Nephron (organoid): ENCODE results near the gene RAB27A.
"Not testable (repeated sequence)": the region's sequence is repeated elsewhere in the genome, so short reads cannot be mapped to it uniquely, and the experiment has no call there.

Experiments
- H3K27ac Mint-ChIP-seq, 3 experiments: 2 replicates each; pipeline ENCODE4 v1.8.0; 2020; ENCODE audit warnings: mixed read lengths in 3 of 3, mild to moderate bottlenecking in 2 of 3, moderate library complexity in 1 of 3
- H3K27me3 Mint-ChIP-seq: 2 replicates; pipeline ENCODE4 v1.8.0; 2021; ENCODE audit warnings: low read depth, mild to moderate bottlenecking, moderate library complexity, mixed read lengths
- H3K36me3 Mint-ChIP-seq: 2 replicates; pipeline ENCODE4 v1.8.0; 2020; ENCODE audit warnings: low read depth, mixed read lengths
- H3K4me1 Mint-ChIP-seq: 2 replicates; pipeline ENCODE4 v1.8.0; 2020; ENCODE audit warnings: mixed read lengths
- H3K4me3 Mint-ChIP-seq, 3 experiments: 2 replicates each; pipeline ENCODE4 v1.8.0; 2020; ENCODE audit warnings: mild to moderate bottlenecking in 3 of 3, mixed read lengths in 3 of 3, moderate library complexity in 2 of 3
- H3K9me3 Mint-ChIP-seq: 2 replicates; pipeline ENCODE4 v1.8.0; 2020; ENCODE audit warnings: mixed read lengths
- TF ChIP-seq, protein P1 (sequence below), 3 experiments: fragments of 200-600 bp; sonication (generic); IDR thresholded peaks; one replicate each; pipeline ENCODE4 v1.5.0; 2021; ENCODE audit warnings: antibody characterized with exemption in 3 of 3; ENCODE audit not compliant: unreplicated experiment in 3 of 3

The RAB27A gene

DNA sequence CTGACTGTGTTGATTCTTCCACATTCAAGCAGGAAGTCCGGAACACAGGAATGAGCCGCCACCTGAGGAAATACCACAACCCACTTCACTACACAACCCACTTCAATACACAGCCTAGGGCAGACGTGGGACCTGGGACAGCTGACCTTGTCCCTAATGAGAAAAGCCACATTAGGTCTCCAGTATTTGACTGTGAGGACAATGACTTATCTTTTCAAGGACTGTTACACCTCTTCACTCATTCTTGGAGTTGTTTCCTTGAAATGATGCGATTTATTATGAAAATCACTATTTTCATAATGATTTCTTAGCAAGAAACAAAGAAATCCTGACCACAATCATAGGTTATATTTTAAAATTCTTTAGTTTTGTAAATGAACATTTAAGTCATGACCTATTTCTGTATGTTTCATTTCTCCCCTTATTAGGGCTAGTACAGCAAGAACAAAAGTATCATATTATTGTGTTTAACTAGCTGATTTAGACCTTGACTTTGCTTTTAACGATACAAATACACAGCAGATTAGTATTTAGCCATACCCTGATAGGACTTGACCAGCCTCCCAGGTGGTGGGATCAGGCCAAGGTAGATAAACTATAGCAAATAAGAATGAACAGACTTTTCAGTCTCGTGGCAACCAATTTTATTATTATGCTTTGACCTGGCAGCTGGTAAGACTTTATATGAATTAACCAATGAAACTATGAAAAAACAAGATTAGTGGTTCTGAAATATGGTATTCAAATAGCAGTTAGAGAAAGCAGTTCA lies 6.0 kb downstream of the RAB27A start:
- Mint-ChIP-seq H3K27ac (no peak overlapping the region), H3K9me3 (no peaks in the 10 kb centered on the region), H3K27me3 (no peaks in the 10 kb centered on the region), H3K4me3 (no peak overlapping the region), H3K36me3 (peaks cover 4% of the 10 kb centered on the region), H3K4me1 (no peaks in the 10 kb centered on the region)
- TF ChIP-seq, protein P1, sequence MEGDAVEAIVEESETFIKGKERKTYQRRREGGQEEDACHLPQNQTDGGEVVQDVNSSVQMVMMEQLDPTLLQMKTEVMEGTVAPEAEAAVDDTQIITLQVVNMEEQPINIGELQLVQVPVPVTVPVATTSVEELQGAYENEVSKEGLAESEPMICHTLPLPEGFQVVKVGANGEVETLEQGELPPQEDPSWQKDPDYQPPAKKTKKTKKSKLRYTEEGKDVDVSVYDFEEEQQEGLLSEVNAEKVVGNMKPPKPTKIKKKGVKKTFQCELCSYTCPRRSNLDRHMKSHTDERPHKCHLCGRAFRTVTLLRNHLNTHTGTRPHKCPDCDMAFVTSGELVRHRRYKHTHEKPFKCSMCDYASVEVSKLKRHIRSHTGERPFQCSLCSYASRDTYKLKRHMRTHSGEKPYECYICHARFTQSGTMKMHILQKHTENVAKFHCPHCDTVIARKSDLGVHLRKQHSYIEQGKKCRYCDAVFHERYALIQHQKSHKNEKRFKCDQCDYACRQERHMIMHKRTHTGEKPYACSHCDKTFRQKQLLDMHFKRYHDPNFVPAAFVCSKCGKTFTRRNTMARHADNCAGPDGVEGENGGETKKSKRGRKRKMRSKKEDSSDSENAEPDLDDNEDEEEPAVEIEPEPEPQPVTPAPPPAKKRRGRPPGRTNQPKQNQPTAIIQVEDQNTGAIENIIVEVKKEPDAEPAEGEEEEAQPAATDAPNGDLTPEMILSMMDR (IDR thresholded peaks at IDR 0.05; ENCODE audit: unreplicated experiment in 3 of 3): no peak

DNA sequence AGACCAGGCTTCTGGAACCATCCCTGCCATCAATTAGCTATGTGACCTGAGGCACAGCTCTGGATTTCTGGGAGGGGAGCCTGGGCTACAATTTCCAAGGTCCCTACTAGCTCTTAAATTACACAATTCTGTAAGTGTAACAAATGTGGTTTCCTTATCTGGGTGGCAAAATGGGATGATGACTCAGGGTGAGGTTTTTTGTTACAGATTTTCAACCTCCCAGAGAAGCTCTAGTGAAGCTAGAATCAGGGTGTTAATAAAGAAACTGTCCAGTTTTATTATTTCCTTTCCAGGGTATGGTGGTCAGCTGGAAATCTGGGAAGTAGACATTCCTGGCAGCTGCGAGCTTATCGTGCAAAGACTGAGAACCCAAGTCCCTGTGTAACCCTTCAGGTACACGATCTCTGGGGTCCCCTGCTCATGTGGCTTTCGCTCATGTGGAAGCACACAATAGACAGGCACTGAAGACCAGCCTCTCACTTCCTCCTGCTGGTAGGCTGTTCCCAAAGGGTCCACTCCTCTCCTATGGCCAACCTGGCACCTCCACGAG lies 7.3 kb downstream of the RAB27A start:
- Mint-ChIP-seq H3K27me3 (no peaks in the 10 kb centered on the region), H3K9me3 (no peaks in the 10 kb centered on the region), H3K4me1 (no peaks in the 10 kb centered on the region), H3K36me3 (peaks cover 4% of the 10 kb centered on the region), H3K27ac (no peak overlapping the region), H3K4me3 (no peak overlapping the region)
- TF ChIP-seq, protein P1 (IDR thresholded peaks at IDR 0.05; ENCODE audit: unreplicated experiment in 3 of 3): no peak

DNA sequence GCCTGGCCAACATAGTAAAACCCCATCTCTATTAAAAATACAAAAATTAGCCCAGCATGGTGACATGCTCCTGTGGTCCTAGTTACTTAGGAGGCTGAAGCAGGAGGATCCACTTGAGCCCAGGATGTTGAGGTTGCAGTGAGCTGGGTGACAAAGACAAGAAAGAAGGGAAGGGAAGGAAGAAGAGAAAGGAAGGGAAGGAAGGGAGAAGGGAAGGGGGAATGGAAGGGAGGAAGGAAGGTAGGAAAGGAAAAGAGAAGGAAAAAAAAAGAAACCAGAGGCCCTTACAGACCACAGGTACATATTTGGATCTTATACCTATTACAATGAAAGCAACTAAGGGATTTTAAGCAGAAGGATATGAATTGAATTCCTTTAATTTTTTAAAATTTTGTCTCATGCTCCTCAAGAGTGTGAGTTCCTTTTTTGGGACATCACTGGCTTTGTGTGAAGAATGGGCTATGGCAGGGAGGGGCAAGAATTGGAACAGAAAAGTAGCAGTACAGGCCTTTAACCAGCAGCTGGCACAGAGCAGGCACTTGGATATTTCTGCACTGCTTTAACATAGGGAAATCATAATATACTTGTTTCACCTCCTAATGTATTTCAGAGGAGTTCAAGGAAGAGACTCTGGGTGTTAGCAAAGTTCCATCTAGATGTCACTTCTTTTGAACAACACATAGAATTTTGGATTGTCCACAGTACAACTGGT lies 7.9 kb downstream of the RAB27A start:
- H3K9me3 Mint-ChIP-seq: no peaks in the 10 kb centered on the region
- H3K27ac Mint-ChIP-seq: no peak overlapping the region
- TF ChIP-seq, protein P1 (IDR thresholded peaks at IDR 0.05; ENCODE audit: unreplicated experiment in 3 of 3): no peak
- no peaks in the 10 kb centered on the region for H3K27me3 Mint-ChIP-seq
- no peak overlapping the region for H3K4me3 Mint-ChIP-seq
- peaks cover 4% of the 10 kb centered on the region for H3K36me3 Mint-ChIP-seq
- H3K4me1 Mint-ChIP-seq: no peaks in the 10 kb centered on the region

DNA sequence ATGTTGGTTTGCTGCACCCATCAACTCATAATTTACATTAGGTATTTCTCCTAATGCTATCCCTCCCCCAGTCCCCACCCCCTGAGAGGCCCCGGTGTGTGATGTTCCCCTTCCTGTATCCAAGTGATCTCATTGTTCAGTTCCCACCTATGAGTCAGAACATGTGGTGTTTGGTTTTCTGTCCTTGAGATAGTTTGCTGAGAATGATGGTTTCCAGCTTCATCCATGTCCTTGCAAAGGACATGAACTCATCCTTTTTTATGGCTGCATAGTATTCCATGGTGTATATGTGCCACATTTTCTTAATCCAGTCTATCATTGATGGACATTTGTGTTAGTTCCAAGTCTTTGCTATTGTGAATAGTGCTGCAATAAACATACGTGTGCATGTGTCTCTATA lies 9.0 kb downstream of the RAB27A start:
- not testable (repeated sequence) for H3K9me3 Mint-ChIP-seq, H3K27me3 Mint-ChIP-seq, H3K4me1 Mint-ChIP-seq, H3K27ac Mint-ChIP-seq, H3K4me3 Mint-ChIP-seq, H3K36me3 Mint-ChIP-seq

DNA sequence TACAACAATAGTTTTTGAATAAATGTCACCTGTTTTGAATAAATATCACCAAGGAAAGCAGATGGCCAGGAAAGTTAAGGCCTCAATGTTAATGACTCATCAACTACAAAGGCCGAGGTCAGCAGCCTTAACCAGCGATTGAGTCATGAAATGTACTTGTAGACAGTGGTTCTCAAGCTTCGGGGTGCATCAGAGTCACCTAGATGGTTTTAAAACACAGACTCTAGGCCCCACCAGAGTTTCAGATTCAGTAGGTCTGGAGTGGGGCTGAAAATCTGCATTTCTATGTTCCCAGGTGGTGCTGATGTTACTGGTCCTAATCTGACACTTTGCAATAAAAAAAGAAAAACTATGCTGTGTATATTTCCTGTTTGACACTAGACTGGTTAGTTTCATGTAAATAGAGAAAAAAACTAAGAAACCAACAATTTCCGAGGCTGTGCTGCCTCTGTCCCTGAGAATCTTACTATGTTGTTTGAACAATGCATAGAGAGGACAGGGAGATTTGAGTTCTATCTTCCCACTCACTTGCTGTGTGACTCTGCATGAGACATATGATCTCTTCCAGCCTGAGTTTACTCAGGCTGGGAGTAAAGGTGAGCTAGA lies 9.8 kb downstream of the RAB27A start:
- Mint-ChIP-seq H3K4me3 (no peak overlapping the region), H3K27ac (no peak overlapping the region), H3K36me3 (no peaks in the 10 kb centered on the region), H3K27me3 (no peaks in the 10 kb centered on the region), H3K4me1 (no peaks in the 10 kb centered on the region), H3K9me3 (no peaks in the 10 kb centered on the region)
- TF ChIP-seq, protein P1 (IDR thresholded peaks at IDR 0.05; ENCODE audit: unreplicated experiment in 3 of 3): no peak

DNA sequence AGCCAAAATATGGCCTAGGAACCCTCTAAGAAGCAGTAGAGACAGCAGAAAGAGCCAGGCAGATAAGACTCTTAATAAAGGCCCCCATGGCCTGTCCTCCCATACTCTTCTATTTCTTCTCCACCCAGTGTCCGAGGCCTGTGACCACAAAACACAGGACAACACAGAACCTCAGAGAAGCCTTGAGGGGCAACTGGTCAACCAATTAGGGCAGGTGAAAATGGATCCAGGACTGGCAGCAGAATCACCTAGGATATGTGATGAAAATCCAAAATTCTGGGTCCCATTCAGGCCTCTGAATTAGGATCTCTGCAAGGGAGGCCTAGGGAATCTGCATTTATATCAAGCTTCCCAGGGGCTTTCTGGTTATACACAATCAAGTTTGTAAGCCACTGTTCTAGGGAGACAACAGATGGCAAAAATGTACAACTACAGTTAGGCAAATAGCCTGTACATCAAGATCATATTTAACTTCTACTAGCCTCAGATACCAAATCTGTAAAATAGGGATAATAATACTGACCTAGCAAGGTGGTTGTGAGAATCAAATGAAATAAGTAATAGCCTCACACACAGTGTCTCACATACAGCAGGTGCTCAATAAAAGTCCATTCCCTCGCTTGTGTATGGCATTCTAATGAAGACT lies 10.4 kb downstream of the RAB27A start:
- Mint-ChIP-seq H3K4me1 (no peaks in the 10 kb centered on the region), H3K9me3 (no peaks in the 10 kb centered on the region), H3K27ac (no peak overlapping the region), H3K27me3 (no peaks in the 10 kb centered on the region), H3K36me3 (no peaks in the 10 kb centered on the region), H3K4me3 (no peak overlapping the region)
- TF ChIP-seq, protein P1 (IDR thresholded peaks at IDR 0.05; ENCODE audit: unreplicated experiment in 3 of 3): no peak
